HCT116 (cell line): ENCODE measurements around the gene TMCC1. TPM values are rescaled to one million over a fixed set of nuclear protein-coding genes. Genes with fewer than 3 reads are reported as not detected.

Experiments
- ATAC-seq: fragments of 200-7000 bp; cut with Tn5 transposase; 2 replicates; pipeline ENCODE4 v1.9.1; 2020; ENCODE audit warnings: mild to moderate bottlenecking, moderate library complexity
- BruUV-seq: library from RNA; stranded (reverse); fragments of 400-500 nt; replicated peaks from 2 replicates; lab custom pipeline; 2021; lab: Mats Ljungman, UMichigan
- CTCF ChIA-PET: fragments of 300-600 bp; sonication (Branson Sonifier 250); formaldehyde crosslinking; loops from one replicate; lab custom pipeline; 2021; ENCODE audit warnings: antibody characterized with exemption; lab: Charles Lee
- POLR2A ChIA-PET: fragments of 300-600, 350-600 bp; sonication (Branson Sonifier 250); formaldehyde crosslinking; loops from one replicate; lab custom pipeline; 2021; ENCODE audit warnings: antibody characterized with exemption; lab: Charles Lee
- RAD21 ChIA-PET, 2 experiments: fragments of 300-600 bp; sonication (Branson Sonifier 250); formaldehyde crosslinking; loops; one replicate each; lab custom pipeline; 2023; ENCODE audit warnings: low total read pairs in 2 of 2; ENCODE audit not compliant: uncharacterized antibody in 2 of 2, unreplicated experiment in 2 of 2, low non-redundant PET in 1 of 2; lab: Charles Lee
- DNase-seq: peaks from one replicate; pipeline ENCODE4 v3.0.0-alpha.2; 2010; ENCODE audit warnings: low read depth, low spot score
- H2AFZ ChIP-seq: fragments of 200-600 bp; shearing (Covaris generic), sonication (generic); 2 replicates; pipeline ENCODE4 v1.6.1; 2017; ENCODE audit warnings: low read depth, mixed run types, mixed read lengths, antibody characterized with exemption, low read length; ENCODE audit not compliant: poor library complexity, severe bottlenecking
- H3K27ac ChIP-seq: 2 replicates; pipeline ENCODE4 v1.5.1; 2012; ENCODE audit warnings: low read depth, low read length
- H3K27me3 ChIP-seq: fragments of 200-600 bp; sonication (generic); 2 replicates; pipeline ENCODE4 v1.6.1; 2016; ENCODE audit warnings: mixed run types, low read length, mixed read lengths; ENCODE audit not compliant: insufficient read depth
- H3K36me3 ChIP-seq, 2 experiments: fragments of 200-500 bp in 1 of 2; fragments of 200-600 bp in 1 of 2; sonication (Bioruptor generic) in 1 of 2; sonication (generic) in 1 of 2; 2 replicates each; pipeline versions ENCODE4 v1.5.1 to v1.6.1; 2014 to 2016; ENCODE audit warnings: low read length in 2 of 2, inconsistent platforms in 1 of 2, mixed read lengths in 1 of 2, mixed run types in 1 of 2; ENCODE audit not compliant: insufficient read depth in 2 of 2, control insufficient read depth in 1 of 2
- H3K4me1 ChIP-seq, 2 experiments: fragments of 200-600 bp in 1 of 2; sonication (generic) in 1 of 2; 2 replicates each; pipeline versions ENCODE4 v1.5.1 to v1.6.1; 2012 to 2017; ENCODE audit warnings: low read length in 2 of 2, inconsistent platforms in 1 of 2, mild to moderate bottlenecking in 1 of 2, mixed read lengths in 1 of 2, mixed run types in 1 of 2, moderate library complexity in 1 of 2; ENCODE audit not compliant: insufficient read depth in 2 of 2, control insufficient read depth in 1 of 2
- H3K4me2 ChIP-seq: fragments of 200-600 bp; sonication (generic); 2 replicates; pipeline ENCODE4 v1.6.1; 2017; ENCODE audit warnings: mixed run types, low read length, mixed read lengths
- H3K4me3 ChIP-seq, 2 experiments: fragments of 200-600 bp in 1 of 2; sonication (generic) in 1 of 2; replicated peaks in 1 of 2; 2 replicates each; pipeline ENCODE4 v1.5.1; 2011 to 2016; ENCODE audit warnings: low read length in 2 of 2, control low read depth in 1 of 2, low read depth in 1 of 2, mild to moderate bottlenecking in 1 of 2, mixed read lengths in 1 of 2, mixed run types in 1 of 2
- H3K79me2 ChIP-seq: fragments of 200-600 bp; sonication (generic); 2 replicates; pipeline ENCODE4 v1.6.1; 2017; ENCODE audit warnings: mild to moderate bottlenecking, mixed run types, low read length, moderate library complexity, mixed read lengths; ENCODE audit not compliant: insufficient read depth
- H3K9ac ChIP-seq: fragments of 200-600 bp; sonication (generic); 2 replicates; pipeline ENCODE4 v1.6.1; 2016; ENCODE audit warnings: low read length, mixed read lengths
- H3K9me2 ChIP-seq: fragments of 200-600 bp; sonication (generic), shearing (Covaris generic); 2 replicates; pipeline ENCODE4 v1.6.1; 2017; ENCODE audit warnings: mixed run types, mild to moderate bottlenecking, moderate library complexity; ENCODE audit not compliant: insufficient read depth
- H3K9me3 ChIP-seq, 2 experiments: fragments of 200-500 bp in 1 of 2; fragments of 200-600 bp in 1 of 2; sonication (Bioruptor generic) in 1 of 2; sonication (generic) in 1 of 2; 2 replicates each; pipeline ENCODE4 v1.6.1; 2014 to 2017; ENCODE audit warnings: low read length in 2 of 2, mixed read lengths in 2 of 2, inconsistent platforms in 1 of 2, low read depth in 1 of 2, mild to moderate bottlenecking in 1 of 2, mixed run types in 1 of 2, moderate library complexity in 1 of 2; ENCODE audit not compliant: control insufficient read depth in 1 of 2, insufficient read depth in 1 of 2
- H4K20me1 ChIP-seq: fragments of 200-600 bp; sonication (generic), shearing (Covaris generic); 2 replicates; pipeline ENCODE4 v1.6.1; 2017; ENCODE audit warnings: mixed run types, mild to moderate bottlenecking, moderate library complexity; ENCODE audit not compliant: insufficient read depth
- FOSL1 ChIP-seq: IDR thresholded peaks from 2 replicates; pipeline ENCODE4 v1.6.1; 2012; ENCODE audit warnings: low read depth
- JUND ChIP-seq: IDR thresholded peaks from 2 replicates; pipeline ENCODE4 v1.6.1; 2012
- REST ChIP-seq: IDR thresholded peaks from 2 replicates; pipeline ENCODE4 v1.6.1; 2012; ENCODE audit warnings: low read depth
- intact Hi-C: fragments of 100-400 bp; cut with micrococcal nuclease; formaldehyde crosslinking; loops from 2 replicates; pipeline ENCODE4 v1.10.0; 2022
- total RNA-seq: library from RNA; stranded (reverse); gene quantifications from one replicate; pipeline ENCODE4 v1.2.1, GENCODE V29; 2021; ENCODE audit not compliant: unreplicated experiment

Gene TMCC1
- total RNA-seq, 1 experiment from 2014 or later = 32.5 TPM

DNA sequence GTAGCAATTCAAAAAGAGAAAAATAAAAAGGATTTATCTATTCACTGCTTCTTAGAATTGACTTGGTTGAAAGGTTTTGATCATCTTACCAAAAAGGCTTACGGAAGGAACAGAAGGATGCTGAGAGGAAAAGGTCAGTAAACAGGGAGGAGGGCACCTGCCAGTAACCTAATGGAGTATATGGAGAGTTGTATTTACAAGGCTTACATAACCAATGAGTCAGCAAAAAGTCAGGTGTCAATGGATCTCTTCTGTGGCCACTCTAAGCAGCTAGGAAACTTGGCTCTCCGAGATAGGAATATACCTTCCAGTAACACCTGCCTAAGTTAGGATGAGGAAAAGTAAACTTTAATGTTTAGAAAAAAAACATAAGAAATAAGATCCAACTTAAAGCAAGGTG is 206.6 kb downstream of the TMCC1 start:
- Histone ChIP-seq H3K79me2 (0 out of 2 replicates have a peak, but pooled peaks cover 4% of the 10 kb centered on the region), H2AFZ (no peak overlapping the region), H3K36me3 (no peaks in the 10 kb centered on the region), H3K27ac (no peak overlapping the region), H3K9me2 (no peaks in the 10 kb centered on the region), H3K4me3 (no peak overlapping the region), H3K4me2 (no peak overlapping the region), H4K20me1 (no peaks in the 10 kb centered on the region), H3K9me3 (no peaks in the 10 kb centered on the region), H3K4me1 (peaks cover 0 to 13% of the 10 kb centered on the region in 2 experiments; a peak in 2 of 4 replicates), H3K27me3 (no peaks in the 10 kb centered on the region), H3K9ac (no peak overlapping the region)
- ChIA-PET CTCF (no interaction called here), POLR2A (no interaction called here), RAD21 (no interaction called here)
- intact Hi-C loops = no loop called here
- ATAC-seq (no peak), DNase-seq (no peak)
- 0 out of 2 replicates have a peak, but pooled peaks have one; percentile 18 for TF ChIP-seq JUND
- no peak for TF ChIP-seq REST
- peak; percentile 34; the same call in 1 of the 2 replicates for TF ChIP-seq FOSL1
- no TSS peak for BruUV-seq

- Histone ChIP-seq H3K9me2 (no peaks in the 10 kb centered on the region), H3K4me2 (no peak overlapping the region), H3K27me3 (no peaks in the 10 kb centered on the region), H3K79me2 (no peaks in the 10 kb centered on the region), H4K20me1 (no peaks in the 10 kb centered on the region), H3K27ac (no peak overlapping the region), H3K36me3 (no peaks in the 10 kb centered on the region), H3K4me3 (no peak overlapping the region), H2AFZ (no peak overlapping the region), H3K9ac (no peak overlapping the region), H3K9me3 (no peaks in the 10 kb centered on the region), H3K4me1 (peaks cover 0 to 13% of the 10 kb centered on the region in 2 experiments; a peak in 2 of 4 replicates)
- RAD21 ChIA-PET = no interaction called here
- DNase-seq = no peak
- no peak for ATAC-seq
- POLR2A ChIA-PET = no interaction called here
- TF ChIP-seq REST = no peak
- CTCF ChIA-PET = no interaction called here
- intact Hi-C loops = no loop called here
- no TSS peak for BruUV-seq
Measured at GRCh38 chr3:129684270-129684669, 209.2 kb downstream of the TMCC1 start.
